GM12872 (cell line): ENCODE measurements around the gene ADAMTS6.

Experiments used
- CTCF ChIP-seq: IDR thresholded peaks from 3 replicates; pipeline ENCODE4 v1.5.1; 2011; ENCODE audit warnings: low read depth, mild to moderate bottlenecking, low read length, moderate library complexity; ENCODE audit not compliant: insufficient read depth

The ADAMTS6 gene, protein sequence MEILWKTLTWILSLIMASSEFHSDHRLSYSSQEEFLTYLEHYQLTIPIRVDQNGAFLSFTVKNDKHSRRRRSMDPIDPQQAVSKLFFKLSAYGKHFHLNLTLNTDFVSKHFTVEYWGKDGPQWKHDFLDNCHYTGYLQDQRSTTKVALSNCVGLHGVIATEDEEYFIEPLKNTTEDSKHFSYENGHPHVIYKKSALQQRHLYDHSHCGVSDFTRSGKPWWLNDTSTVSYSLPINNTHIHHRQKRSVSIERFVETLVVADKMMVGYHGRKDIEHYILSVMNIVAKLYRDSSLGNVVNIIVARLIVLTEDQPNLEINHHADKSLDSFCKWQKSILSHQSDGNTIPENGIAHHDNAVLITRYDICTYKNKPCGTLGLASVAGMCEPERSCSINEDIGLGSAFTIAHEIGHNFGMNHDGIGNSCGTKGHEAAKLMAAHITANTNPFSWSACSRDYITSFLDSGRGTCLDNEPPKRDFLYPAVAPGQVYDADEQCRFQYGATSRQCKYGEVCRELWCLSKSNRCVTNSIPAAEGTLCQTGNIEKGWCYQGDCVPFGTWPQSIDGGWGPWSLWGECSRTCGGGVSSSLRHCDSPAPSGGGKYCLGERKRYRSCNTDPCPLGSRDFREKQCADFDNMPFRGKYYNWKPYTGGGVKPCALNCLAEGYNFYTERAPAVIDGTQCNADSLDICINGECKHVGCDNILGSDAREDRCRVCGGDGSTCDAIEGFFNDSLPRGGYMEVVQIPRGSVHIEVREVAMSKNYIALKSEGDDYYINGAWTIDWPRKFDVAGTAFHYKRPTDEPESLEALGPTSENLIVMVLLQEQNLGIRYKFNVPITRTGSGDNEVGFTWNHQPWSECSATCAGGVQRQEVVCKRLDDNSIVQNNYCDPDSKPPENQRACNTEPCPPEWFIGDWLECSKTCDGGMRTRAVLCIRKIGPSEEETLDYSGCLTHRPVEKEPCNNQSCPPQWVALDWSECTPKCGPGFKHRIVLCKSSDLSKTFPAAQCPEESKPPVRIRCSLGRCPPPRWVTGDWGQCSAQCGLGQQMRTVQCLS (N-terminal part only)

DNA sequence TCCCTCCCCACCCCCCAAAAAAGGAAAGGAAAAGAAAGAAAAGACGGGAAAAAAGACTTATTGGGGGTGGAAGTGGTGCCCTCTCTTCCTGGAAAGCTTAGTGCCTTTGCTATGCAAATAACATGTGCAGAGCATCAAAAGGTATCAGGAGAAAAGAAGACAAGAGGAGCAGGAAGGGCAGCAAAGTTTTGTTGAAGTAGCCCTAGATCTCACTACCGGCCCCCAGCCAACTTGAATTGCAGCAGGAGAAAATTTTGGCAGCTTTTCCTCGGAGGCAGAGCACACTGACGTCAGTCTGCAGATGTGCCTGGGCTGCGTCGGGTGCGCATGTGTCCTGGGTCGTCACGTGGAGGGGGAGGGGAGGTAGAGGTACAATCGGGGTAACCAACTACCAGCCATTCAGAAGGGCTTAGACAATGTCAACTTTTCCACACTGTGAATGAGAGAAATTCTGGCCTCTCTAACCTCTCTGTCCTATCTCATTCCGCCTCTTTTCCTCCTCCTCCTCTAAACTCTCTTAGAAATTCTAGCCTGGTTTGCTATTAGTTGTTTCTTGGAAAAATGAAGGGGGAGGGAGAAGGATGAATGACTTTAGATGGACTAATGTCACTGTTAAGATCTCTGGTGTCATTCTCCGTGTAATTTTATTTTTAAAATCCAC lies at the start of gene ADAMTS6:
ADAMTS6 (minus strand) TSS at position 286 of the 661 bp plus-strand sequence. CDS start 8,247 bp downstream, outside the sequence.
- no peak for TF ChIP-seq CTCF

DNA sequence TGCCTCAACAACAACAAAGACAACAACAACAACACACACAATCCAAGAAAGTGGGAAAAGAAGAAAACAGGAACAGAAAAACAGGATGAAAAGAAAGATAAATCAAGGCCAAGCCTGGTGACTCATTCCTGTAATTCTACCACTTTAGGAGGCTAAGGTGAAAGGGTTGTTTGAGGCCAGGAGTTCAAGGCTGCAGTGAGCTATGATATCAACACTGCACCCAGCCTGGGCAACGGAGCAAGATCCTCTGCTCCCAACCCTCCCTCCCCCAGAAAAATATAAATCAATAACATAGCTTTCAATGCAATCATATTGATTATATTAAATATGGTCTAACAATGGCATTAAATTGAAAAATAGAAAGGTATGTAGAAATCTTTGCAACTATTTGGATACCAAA lies 49.2 kb upstream of the ADAMTS6 start:
- TF ChIP-seq CTCF = no peak

DNA sequence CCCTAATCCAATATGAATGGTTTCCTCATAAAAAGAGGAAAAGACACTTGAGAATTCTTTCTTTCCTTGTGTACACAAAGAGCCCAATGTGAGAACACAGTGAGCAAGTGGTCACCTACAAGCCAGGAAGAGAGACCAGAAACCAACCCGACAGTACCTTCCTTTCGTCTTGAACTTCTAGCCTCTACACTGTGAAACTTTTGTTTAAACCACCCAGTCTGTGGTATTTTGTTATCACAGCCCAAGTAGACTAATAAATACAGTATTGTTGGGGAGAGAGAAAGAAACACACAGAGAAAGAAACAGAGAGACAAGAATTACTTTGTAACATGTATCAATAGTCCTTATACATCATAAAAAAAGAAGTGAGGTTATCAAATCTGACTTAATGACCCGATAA lies 44.0 kb upstream of the ADAMTS6 start:
- no peak for TF ChIP-seq CTCF

DNA sequence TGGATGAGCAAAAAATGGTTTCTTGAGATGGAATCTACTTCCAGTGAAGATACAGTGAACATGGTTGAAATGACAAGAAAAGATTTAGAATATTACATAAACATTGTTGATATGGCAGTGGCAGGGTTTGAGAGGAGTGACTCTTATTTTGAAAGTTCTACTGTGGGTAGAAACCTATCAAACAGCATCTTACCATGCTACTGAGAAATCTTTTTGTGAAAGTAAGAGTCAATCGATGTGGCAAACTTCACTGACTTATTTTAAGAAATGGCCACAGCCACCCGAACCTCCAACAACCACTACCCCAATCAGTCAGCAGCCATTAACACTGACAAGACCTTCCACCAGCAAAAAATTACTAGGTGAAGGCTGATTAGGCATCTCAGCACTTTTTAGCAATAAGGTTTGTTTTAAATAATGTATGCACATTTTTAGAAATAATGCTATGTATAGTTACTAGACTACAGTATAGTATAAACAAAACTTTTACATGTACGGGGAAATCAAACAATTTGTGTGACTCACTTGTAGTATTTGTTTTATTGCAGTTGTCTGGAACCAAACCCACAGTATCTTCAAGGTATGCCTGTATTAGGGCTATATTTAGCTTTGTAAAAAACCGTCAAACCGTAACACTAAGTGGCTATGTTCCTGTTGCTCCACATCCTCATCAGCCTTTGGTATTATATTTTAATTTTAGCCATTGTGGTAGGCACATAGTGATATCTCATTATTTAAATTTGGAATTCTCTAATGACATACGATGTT lies 30.6 kb upstream of the ADAMTS6 start:
- no peak for TF ChIP-seq CTCF

DNA sequence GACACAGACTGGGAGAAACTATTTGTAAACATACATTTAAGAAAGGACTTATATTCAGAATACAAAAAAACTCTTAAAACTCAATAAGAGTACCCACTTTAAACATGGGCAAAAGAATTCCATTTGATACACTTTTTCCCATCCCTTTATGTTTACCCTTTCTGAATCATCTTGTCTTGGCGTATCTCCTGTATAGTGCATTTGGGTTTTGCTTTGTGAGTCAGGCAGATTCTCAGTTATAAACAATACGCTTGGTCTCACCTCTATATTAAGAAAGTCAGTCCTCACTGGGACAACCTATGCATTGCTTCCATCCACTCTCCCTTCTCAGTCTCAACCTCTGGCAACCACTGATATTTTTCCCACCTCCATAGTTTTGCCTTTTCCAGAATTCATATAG lies 27.3 kb upstream of the ADAMTS6 start:
- no peak for TF ChIP-seq CTCF

DNA sequence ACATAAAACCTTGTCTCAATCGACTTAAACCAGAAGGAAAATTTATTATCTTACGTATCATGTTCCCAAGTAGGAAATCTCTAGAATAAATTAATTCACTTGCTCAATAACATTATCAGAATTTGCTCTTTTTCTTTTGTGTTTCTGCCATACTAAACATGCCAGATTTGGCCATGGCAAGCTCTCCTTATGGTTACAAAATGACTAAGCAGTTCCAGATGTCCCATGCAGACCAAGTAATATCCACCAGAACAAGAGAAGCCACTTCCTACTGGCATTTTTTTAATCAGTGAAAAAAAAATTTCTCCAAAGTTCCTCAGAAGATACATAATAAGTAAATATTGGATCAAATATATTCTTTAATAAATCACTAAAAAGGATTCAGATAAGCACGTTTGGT lies 25.2 kb upstream of the ADAMTS6 start:
- TF ChIP-seq CTCF = no peak
